GM18909 (cell line): ENCODE measurements around the gene FOXO3.

Experiments used
- ATAC-seq: cut with Tn5 transposase; IDR thresholded peaks from one replicate; pipeline ENCODE4 v1.9.1; 2021; ENCODE audit warnings: mild to moderate bottlenecking; ENCODE audit not compliant: unreplicated experiment, poor library complexity

The FOXO3 gene

DNA sequence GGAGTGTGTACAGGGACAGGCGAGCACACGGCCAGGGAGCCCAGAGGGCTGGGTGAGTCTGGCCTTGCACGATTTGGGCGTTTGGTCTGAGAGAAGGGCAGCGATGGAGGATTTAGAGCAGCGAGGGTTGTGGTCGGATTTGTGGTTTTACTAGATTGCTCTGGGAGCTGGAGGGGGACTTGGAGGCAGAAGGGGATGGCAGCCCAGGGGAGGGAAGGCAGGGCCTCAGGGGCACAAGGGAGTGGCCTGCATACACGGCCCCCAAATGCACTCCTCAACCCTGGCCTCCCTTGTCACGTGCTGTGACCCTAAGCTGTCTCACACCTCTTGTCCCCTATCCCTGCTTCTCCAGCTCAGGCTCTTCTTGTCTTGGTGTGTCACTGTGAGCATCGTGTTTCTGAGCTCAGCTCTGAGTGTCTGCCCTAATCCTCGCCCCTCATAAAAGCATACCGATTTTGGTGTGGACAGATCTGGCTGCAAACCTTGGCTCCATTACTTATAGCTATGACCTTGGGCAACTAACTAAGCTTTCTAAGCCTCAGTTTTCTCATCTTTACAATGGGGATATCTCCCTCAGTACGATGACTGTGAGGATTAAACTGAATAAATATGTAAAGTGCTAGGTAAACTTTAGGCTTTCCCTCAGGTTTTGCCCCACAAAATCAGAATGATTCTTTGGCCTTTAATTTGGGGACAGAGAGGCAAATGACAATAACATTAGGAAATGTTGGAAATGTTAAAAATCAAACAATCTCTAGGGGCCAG lies 167.4 kb downstream of the FOXO3 start:
- no peak for ATAC-seq

GRCh38 chr6:108728826-108729225 lies 168.1 kb downstream of the FOXO3 start:
- ATAC-seq, result no peak

- no peak for ATAC-seq
These were observed 170.2 kb downstream of the FOXO3 start for GRCh38 chr6:108730635-108731515.

DNA sequence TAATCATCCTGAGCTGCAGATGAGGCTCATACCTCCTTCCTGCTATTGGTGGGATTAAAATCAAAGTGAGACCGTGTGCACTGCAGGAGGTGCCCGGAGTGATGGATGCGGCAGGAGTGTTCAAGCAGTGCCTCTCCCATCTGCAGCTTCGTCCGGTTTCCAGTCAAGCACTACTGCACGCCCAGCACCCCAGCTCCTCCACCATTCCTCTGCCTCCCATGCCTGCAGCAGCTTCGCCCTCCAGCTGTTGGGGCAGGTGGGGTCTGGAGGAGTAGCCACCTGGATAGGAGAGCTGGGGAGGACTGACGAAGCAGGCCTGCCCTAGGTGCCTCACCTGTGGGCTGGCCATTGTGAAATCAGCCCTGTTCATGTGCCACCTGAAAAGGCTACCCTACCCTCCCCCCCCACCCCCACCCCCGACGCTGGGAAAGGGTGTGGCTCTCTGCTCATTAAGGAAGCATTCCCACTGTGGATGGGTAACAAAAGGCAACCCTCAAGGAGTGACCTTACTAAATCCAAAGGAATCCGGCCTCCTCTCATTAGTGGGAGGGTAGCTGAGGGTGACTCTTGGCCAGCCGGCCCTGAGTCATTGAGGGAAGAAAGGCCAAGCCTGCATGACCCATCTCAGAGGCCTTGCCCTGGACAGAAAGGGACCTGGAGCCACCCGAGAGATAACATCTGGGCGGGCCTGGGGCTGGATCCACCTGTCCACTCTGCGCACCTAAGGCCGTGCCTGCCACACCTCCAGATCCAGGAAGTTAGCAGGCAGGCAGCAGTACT lies 171.6 kb downstream of the FOXO3 start:
- ATAC-seq, result no peak

GRCh38 chr6:108733051-108733450 lies 172.3 kb downstream of the FOXO3 start:
- no peak for ATAC-seq

- no peak for ATAC-seq
These were observed 173.1 kb downstream of the FOXO3 start for GRCh38 chr6:108733706-108734265.
